Sciatic nerve (tissue), 2 donors: Measurements from ENCODE around the gene MRPL11. TPM values are rescaled to one million over a fixed set of nuclear protein-coding genes. Genes with fewer than 3 reads are reported as not detected.
A peak's percentile ranks its signal among the peaks of the same experiment; 100 is the strongest.
"Not testable (repeated sequence)": the region's sequence is repeated elsewhere in the genome, so short reads cannot be mapped to it uniquely, and the experiment has no call there.

Experiments used
- ATAC-seq: fragments of 200-7000 bp; cut with Tn5 transposase; one replicate; pipeline ENCODE4 v1.9.1; 2020; ENCODE audit warnings: mild to moderate bottlenecking, moderate library complexity
- DNase-seq: peaks from one replicate; pipeline ENCODE4 v3.0.0-alpha.2; 2020; ENCODE audit warnings: low spot score
- intact Hi-C: fragments of 100-400 bp; cut with DNase I; formaldehyde crosslinking; loops from one replicate; pipeline ENCODE4 v1.14.2; 2022
- total RNA-seq: library from RNA; stranded (reverse); fragmentation: NEBNext Ultra II Directional; extraction: Animal tissue kit (Norgen Biotek cat#: 25700); gene quantifications from one replicate; pipeline ENCODE4 v1.2.1, GENCODE V29; 2021
- donor health status: DM: no; HTN: no; CAD: no.
- donor health status: DM: no; HTN: no; CAD: no.

MRPL11 gene
- total RNA-seq, 1 donor from 2014 or later: 25.1 TPM

DNA sequence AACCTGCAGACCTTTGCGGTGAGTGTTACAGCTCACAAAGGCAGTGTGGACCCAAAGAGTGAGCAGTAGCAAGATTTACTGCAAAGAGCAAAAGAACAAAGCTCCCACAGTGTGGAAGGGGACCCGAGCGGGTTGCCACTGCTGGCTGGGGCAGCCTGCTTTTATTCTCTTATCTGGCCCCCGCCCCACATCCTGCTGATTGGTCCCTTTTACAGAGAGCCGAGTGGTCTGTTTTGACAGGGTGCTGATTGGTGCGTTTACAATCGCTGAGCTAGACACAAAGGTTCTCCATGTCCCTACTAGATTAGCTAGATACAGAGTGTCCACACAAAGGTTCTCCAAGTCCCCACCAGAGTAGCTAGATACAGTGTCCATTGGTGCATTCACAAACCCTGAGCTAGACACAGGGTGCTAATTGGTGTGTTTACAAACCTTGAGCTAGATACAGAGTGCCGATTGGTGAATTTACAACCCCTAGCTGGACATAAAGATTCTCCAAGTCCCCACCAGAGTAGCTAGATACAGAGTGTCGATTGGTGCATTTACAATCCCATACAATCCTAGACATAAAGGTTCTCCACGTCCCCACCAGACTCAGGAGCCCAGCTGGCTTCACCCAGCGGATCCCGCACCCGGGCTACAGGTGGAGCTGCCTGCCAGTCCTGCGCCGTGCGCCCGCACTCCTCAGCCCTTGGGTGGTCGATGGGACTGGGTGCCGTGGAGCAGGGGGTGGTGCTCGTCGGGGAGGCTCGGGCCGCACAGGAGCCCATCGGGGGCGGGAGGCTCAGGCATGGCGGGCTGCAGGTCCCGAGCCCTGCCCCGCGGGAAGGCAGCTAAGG is 1.7 kb upstream of the MRPL11 start:
- intact Hi-C loops, DNase-seq, ATAC-seq: not testable (repeated sequence)

DNA sequence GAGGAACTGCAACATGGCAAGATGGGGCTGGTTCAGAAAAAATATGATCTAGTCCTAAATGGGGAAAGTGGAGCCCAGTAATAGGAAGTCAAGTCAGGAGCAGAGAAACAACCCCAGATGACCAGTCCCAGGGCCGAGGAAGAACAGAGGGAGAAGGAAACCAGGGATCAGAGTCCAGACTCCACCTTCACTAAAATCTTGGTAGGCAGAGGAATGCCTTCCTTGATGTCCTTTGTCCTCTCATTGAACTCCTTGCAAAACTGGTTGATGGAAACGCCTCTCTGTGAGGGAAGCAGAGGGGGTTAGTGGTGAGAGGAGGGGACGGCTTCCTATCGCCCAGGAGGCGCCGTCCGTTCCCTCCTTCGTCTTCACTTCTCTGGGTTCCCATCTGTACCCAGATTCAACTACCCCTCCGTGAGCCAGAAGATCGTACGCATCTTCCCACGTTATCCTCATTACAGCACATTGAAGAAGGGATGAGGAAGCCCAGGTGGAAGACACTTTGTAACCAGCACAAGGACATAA is 607 bp downstream of the MRPL11 start:
- ATAC-seq: no peak
- intact Hi-C loops: loop anchor here (10.0 kb wide), 1 partner anchor 397 kb away; no protein-coding TSS in a partner anchor
- no peak for DNase-seq

DNA sequence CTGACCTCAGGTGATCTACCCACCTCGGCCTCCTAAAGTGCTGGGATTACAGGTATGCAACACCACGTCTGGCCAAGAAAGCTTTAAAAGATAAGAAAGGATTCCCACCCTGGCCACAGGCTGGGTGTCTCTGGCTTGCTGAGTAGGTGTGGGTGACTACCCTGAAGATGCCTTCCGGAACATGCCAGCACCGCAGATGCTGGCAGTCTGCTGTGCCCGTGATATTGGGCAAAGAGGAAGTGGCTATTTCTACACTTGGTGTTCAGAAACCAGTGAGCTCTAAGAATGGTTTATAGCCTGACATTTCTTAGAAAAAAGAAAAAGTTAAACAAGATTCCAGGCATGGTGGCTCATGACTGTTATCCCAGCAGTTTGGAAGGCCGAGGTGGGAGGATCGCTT is 6.1 kb downstream of the MRPL11 start:
- intact Hi-C loops: loop anchor here (10.0 kb wide), 1 partner anchor 402 kb away; no protein-coding TSS in a partner anchor
- no peak for DNase-seq
- ATAC-seq: no peak

DNA sequence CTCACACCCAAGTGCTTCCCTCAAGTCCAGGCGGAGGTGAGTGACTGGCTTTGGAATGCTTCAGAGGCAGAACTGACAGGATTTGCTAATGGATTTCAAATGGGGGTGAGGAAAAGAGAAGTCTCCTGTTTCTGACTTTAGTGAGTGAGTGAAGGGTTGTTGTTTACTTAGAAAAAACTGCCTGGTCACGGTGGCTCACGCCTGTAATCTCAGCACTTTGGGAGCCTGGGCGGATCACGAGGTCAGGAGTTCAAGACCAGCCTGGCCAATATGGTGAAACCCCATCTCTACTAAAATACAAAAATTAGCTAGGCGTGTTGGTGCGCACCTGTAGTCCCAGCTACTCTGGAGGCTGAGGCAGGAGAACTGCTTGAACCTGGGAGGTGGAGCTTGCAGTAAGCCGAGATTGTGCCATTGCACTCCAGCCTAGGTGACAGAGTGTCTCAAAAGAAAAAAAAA is 6.7 kb downstream of the MRPL11 start:
- not testable (repeated sequence) for DNase-seq, ATAC-seq
- intact Hi-C loops: loop anchor here (10.0 kb wide), 1 partner anchor 403 kb away; no protein-coding TSS in a partner anchor

DNA sequence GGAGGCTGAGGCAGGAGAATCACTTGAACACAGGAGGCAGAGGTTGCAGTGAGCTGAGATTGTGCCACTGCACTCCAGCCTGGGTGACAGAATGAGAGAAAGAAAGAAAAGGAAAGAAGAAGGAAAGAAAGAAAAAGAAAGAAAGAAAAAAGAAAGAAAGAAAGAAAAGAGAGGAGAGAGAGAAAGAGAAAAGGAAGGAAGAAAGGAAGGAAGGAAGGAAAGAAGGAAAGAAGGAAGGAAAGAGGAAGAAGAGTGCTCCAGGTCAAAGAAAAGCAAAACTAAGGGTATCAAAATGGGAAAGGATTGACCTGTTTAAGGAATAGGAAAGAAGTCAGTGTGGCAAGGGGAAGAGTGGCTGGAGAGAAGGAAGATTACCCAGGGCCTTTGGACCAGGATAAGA is 7.4 kb downstream of the MRPL11 start:
- not testable (repeated sequence) for DNase-seq, ATAC-seq
- intact Hi-C loops: loop anchor here (10.0 kb wide), 1 partner anchor 404 kb away; no protein-coding TSS in a partner anchor

DNA sequence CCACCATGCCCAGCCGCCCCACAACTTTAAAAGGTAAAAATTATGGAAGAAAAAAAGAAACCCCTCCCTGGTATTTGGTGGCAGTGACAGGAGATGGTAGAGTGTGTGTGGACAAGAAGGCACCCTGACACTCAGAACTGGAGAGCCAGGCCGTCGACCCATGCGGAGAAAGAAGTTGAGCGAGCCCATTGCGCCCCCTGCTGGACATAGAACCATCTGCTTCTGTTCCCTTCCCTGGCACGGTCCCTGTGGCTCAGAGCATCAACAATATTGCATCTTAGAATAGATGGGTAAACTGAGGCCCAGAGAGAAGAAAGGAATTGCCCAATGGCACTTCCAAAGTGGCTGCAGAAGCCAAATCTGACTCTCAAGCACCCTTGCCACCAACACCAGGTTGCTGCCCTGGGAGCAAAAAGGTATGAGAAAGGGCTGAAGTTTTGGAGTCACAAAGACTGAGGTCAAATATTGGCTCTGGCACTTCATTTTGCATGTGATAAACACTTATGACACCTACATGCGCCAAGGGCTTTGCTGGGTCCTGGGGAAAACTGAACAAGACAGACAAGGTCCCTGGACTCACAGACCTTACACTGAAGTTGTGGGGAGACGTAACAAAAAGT is 8.6 kb downstream of the MRPL11 start:
- DNase-seq: peak; percentile 80
- intact Hi-C loops: loop anchor here (10.0 kb wide), 1 partner anchor 405 kb away; no protein-coding TSS in a partner anchor
- ATAC-seq: peak; percentile 72

DNA sequence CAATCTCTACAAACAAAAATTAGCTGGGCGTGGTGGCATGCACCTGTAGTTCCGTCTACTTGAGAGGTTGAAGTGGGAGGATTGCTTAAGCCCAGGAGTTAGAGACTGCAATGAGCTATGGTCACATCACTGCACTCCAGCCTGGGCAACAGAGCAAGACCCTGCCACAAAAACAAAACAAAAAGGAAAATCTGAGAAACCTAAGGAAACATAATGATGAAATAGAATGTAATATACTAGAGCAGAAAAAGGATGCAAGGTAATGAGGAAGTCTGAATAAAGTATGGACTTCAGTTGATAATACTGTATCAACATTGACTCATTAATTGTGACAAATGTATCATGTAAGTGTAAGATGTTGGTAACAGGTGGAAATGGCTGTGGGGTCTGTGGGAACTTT is 9.7 kb downstream of the MRPL11 start:
- ATAC-seq: no peak
- intact Hi-C loops: no loop called here

DNA sequence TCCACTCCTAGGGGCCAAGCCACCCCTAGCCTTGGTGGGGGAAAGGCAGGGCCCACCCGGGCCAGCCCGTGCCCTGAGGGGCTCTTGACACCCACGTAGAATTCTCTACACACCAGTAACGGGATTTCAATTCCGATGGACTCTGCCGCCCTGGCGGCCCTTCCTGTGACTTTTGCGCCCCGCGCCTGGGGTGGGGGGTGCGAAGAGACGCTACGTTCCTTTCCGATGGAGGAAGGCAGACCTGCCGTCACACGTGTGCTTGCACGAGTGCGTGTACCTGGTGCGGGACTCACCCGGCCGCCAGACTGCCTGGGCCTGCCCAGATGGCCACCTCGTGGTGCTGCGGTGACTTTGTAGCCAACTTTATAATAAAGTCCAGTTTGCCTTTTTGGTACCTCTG is 12.3 kb downstream of the MRPL11 start:
- no peak for ATAC-seq
- DNase-seq: no peak
- intact Hi-C loops: no loop called here

More for the DNA sequence above, 9.7 kb downstream of the MRPL11 start:
- DNase-seq: no peak

DNA sequence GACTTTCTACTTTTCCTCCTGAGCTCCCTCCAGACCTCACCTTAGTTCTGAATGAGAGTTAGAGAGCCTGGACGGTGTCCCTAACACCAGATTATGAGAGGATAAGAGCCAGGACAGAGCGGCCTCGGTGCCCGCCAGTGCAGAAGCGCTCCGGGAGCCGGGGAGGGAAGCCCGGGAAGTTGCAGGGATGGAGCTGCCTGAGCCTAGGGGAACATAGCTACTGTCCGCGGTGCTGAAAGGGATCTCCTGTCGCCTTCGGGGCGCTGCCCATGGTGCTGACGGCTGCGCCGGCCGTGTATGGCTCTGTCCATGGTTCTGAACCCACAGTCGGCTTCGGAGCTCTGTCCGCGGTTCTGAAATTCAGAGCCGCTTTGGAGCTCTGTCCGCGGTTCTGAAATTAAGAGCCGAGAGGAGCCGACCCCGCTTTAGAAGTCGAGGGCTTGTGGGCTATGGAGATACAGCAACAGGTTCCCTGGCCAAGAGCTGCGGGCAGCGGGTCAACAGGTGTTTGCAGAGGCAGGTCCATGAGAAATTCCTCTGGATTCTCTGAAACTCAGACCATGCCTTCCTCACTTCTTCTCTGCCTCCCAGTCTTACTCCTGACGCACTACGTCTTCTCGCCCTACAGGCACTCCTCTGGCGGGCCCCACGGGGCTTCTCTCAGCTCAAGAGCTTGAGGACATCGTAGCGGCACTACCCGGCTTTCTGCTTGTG is 17.0 kb downstream of the MRPL11 start:
- peak; percentile 97 for ATAC-seq
- intact Hi-C loops: no loop called here

DNA sequence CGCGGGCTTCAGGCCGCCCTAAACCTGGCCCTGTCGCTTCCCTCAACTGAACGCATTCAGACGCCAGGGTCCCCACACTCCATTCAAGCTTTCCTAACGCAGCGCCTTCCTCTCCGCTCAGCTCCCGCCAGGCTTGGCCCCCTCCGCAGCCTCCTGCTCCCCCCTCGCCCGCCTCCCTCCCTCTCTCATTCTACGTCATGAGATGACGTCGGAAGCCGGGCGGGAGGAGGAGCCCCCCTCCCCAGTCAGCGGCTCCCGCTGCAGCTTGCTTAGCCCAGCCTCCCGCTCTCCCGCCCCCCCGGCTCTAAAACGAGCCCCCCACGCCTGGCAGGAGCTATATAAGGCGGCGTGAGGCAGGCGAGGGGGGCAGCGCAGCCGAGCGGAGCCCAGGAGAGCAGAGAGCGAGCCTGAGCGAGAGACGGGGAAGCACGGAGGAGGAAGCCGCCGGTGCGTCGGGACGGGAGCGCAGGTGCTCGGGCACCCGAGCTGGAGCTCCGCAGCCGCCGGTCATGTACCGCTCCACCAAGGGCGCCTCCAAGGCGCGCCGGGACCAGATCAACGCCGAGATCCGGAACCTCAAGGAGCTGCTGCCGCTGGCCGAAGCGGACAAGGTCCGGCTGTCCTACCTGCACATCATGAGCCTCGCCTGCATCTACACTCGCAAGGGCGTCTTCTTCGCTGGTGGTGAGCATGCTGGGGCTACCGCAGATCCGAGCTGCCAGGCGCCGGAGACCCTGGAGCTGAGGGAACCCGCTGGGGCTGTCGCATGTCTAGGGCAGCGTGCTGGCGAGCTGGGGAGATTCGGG is 17.8 kb downstream of the MRPL11 start, which contains the start of gene NPAS4:
Gene NPAS4, plus strand, starts transcription at position 365 of the 806 bp plus-strand sequence. Its CDS starts 145 bp downstream, at position 510.
- ATAC-seq: no peak
- no peak for DNase-seq
- intact Hi-C loops: no loop called here

More for the DNA sequence above, 17.0 kb downstream of the MRPL11 start:
- peak; percentile 96 for DNase-seq

DNA sequence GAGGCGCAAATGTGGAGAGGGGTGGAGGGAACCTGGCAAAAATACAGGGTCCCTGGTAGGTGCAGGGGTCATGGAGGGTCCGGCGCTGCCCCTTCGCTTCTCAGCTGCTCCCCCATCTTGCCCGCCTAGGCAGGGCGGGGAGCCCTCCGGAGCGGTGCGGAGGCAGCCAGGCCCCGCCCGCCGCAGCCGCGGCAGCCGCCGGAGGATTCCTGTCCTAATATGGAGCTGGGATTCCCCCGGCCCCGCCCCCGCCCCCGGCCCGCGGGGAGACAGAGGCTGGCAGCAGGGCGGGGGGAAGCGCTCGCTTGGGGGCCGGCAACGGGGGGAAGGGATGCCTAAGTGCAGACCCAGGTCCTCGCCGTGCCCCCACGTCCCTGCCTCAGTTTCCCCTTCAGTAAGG is 18.8 kb downstream of the MRPL11 start:
- DNase-seq: no peak
- no peak for ATAC-seq
- intact Hi-C loops: no loop called here

DNA sequence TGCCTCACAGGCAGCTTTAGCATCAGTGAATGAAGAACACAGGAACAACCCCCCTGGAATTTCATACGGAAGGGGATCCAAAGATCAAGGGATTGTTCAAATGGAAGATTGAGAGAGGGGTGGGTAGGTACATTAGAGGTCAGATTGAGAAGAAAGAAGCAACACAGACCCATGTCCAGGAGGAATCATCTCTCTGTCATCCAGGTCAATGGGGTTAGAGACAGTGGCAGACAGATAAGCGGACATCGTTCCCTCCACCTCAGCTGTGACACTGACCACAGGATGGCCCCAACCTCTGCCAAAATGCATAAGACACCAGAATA is 19.7 kb downstream of the MRPL11 start:
- no peak for ATAC-seq
- intact Hi-C loops: no loop called here
- no peak for DNase-seq

DNA sequence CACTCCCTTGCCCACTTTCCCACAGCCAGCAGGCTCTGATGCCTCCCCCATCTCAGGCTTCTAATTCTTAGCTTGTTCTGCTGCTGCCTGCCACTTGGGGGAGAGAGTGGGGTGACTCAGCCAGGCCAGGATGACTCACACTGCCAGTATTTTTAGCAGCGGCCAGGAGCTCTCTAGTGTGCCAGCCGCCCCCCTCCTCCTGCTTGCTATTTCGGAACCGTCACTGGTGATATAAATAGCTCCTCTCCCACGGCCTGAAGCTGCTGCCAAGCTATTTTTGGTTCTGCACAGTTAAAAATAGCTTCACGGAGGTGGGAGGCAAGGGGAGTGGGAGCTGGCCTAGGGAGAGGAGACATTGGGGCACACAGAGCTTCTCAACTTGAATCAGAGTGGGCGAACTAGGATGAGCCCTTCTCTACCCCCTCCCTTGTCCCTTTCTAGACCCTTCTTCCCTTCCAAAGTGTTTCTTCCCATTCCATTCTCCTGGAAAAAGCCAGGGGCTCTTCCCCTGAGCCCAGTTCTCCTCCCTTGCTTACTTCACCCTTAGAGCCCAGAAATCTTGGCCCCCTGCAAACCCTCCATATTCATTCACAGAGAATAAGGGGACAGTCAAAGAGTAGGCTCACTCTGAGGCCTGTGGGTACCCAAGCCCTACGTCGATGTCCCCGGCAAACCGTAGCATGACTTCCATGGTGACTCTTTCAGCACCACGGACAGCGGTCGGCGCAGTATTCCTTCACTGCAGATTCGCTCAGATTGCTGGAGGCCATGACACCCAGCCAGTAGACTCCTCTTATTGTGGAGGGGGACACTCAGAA is 20.3 kb downstream of the MRPL11 start:
- ATAC-seq (no peak), DNase-seq (peak; percentile 76)
- intact Hi-C loops: no loop called here

DNA sequence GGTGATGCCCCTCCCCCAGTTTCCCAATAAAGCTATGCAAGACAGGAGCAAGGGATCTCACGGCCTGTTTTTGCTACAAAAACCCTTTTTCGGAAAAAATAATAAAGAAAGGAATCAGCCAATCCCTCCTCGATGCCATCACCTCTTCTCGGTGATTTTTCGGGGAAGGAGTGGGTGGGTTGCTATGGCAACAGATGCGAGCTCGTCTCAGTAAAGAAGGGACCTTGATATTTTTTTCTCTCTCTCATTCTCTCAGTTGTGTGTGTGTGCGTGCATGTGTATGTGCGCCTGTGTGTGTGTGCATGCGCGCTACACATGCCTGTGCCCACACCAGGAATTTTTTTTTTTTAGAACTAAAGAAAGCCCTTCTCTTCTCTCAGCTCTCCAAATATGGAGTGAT is 21.6 kb downstream of the MRPL11 start:
- intact Hi-C loops: no loop called here
- ATAC-seq: no peak
- no peak for DNase-seq

DNA sequence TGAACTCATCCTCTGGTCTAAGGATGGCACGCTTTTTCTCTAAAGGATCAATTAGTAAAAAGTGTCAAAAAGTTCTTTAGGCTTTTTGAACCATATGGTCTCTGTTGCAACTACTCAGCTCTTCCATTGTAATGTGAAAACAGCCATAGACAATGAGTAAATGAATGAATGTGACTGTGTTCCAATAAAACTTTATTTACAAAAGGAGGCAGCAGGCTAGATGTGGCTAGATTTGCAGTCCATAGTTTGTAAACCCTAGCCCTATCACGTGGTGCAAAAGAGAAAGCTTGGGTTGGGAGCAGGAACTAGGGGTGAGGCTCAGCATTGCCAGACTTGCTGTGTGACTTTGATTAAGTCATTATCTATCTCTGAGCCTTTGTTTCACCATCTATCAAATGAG is 23.2 kb downstream of the MRPL11 start:
- DNase-seq (no peak), ATAC-seq (no peak)
- intact Hi-C loops: no loop called here

DNA sequence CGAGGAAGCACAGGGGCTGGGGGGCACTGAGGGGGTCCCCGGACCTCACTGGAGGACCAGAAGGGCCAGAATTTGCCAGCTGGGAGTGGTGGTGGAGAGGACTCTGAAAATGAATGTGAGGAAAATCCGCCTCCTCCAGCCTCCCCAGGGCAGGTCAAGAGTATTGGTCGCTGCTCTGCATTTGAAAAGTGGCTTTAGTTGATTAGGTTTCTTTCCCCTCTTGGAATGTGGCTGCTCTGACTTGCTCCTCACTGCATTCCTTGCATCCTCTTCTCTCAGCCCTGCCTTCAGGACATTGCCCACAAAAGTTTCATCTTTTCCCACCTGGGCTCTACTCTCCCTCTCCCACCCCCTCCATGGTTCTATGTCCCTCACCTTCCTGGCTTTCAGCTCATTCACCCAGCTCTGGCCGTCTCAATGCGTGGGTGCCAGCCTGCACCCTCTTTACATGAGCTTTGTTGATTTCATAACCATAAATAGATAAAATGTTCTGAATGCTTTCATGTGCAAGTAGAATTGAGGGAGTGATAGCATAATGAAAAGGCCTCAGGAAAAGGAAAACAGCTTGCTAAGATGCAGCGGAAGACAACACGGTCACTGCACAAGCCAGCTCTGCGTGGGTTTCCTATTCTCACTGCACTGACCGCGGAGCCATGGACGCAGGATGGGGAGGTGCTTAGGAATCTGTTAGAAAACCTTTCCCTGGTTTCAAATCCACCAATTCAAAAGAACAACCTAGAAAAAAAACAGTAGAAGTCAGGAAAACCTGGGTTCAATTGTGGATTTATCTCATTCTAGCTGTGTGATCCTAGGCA is 24.3 kb downstream of the MRPL11 start:
- DNase-seq: no peak
- no peak for ATAC-seq
- intact Hi-C loops: no loop called here

DNA sequence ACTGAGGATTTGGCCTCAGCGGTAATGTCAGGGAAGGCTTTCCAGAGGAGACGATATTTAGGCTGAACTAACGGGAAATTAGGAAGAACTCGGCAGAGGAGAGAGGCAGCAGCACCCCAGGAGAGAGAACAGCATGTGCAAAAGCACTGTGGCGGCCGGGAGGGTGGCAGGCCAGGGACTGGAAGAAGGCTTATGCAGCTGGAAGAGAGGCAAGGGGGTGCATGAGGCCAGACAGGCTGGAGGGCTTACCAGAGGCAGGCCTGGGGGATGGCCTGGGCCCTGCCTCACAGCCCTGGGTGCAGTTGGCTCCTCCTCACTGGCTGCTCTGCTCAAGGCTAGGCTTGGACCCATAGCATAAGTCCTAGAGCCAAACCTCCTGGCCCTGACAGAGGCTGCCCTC is 25.5 kb downstream of the MRPL11 start:
- intact Hi-C loops: no loop called here
- ATAC-seq: no peak
- no peak for DNase-seq
